GM23338 (cell line): ENCODE data around the gene CACNA1H.

ENCODE experiments used
- CTCF ChIP-seq, 2 experiments: fragments of 200-600 bp in 1 of 2; sonication (generic) in 1 of 2; conservative IDR thresholded peaks; 2 replicates each; pipeline versions ENCODE4 v1.5.1 to v1.6.1; 2016 to 2017; ENCODE audit warnings: antibody characterized with exemption in 2 of 2, low read depth in 2 of 2, mild to moderate bottlenecking in 2 of 2, moderate library complexity in 1 of 2
- EZH2 ChIP-seq: fragments of 200-600 bp; sonication (generic); IDR thresholded peaks from one replicate; pipeline ENCODE4 v1.8.0; 2017; ENCODE audit warnings: antibody characterized with exemption, mild to moderate bottlenecking, low read depth; ENCODE audit not compliant: unreplicated experiment
- JUNB ChIP-seq: IDR thresholded peaks from one replicate; pipeline ENCODE4 v1.6.1; 2016; ENCODE audit warnings: antibody characterized with exemption; ENCODE audit not compliant: unreplicated experiment
- NANOG ChIP-seq: IDR thresholded peaks from 2 replicates; pipeline ENCODE4 v1.6.1; 2016; ENCODE audit warnings: antibody characterized with exemption, borderline replicate concordance
- POLR2AphosphoS5 ChIP-seq: IDR thresholded peaks from 2 replicates; pipeline ENCODE4 v1.6.1; 2016; ENCODE audit warnings: antibody characterized with exemption, low read depth
- STAT1 ChIP-seq: IDR thresholded peaks from one replicate; pipeline ENCODE4 v1.6.1; 2016; ENCODE audit warnings: antibody characterized with exemption; ENCODE audit not compliant: unreplicated experiment
- ZNF114 ChIP-seq: fragments of 250-450 bp; sonication (Bioruptor Pico); IDR thresholded peaks from 2 replicates; pipeline ENCODE4 v1.5.0; 2020; ENCODE audit warnings: mild to moderate bottlenecking, moderate library complexity
- TF ChIP-seq, protein P1 (sequence below): IDR thresholded peaks from one replicate; pipeline ENCODE4 v1.6.1; 2018; ENCODE audit warnings: antibody characterized with exemption; ENCODE audit not compliant: unreplicated experiment

DNA sequence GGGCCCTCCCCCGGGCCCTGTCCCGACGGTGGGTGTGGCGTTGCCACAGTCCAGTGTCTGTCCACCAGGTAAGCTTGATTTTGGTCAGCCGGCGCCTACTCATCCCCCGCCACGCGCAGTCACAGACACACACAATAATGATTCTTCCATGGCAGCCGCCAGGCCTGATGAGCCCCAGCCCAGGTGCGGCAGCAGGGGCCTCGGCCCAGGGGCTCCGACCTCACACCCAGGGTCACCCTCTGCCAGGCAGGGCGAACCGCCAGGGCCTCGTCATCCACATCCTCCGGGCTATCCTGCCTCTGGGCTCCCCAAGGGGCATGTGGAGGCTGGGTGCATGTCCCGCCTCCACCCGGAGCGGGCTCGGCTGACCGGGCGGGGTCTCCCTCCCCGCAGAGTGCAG, 64.6 kb downstream of the CACNA1H start:
- TF ChIP-seq STAT1 (no peak), CTCF (conservative IDR thresholded peaks at IDR 0.05; ENCODE audit: low read depth in 2 of 2) (no peak), POLR2AphosphoS5 (no peak), NANOG (no peak), ZNF114 (CRISPR knock-in tag) (no peak), EZH2 (no peak), JUNB (no peak)
- TF ChIP-seq, protein P1, sequence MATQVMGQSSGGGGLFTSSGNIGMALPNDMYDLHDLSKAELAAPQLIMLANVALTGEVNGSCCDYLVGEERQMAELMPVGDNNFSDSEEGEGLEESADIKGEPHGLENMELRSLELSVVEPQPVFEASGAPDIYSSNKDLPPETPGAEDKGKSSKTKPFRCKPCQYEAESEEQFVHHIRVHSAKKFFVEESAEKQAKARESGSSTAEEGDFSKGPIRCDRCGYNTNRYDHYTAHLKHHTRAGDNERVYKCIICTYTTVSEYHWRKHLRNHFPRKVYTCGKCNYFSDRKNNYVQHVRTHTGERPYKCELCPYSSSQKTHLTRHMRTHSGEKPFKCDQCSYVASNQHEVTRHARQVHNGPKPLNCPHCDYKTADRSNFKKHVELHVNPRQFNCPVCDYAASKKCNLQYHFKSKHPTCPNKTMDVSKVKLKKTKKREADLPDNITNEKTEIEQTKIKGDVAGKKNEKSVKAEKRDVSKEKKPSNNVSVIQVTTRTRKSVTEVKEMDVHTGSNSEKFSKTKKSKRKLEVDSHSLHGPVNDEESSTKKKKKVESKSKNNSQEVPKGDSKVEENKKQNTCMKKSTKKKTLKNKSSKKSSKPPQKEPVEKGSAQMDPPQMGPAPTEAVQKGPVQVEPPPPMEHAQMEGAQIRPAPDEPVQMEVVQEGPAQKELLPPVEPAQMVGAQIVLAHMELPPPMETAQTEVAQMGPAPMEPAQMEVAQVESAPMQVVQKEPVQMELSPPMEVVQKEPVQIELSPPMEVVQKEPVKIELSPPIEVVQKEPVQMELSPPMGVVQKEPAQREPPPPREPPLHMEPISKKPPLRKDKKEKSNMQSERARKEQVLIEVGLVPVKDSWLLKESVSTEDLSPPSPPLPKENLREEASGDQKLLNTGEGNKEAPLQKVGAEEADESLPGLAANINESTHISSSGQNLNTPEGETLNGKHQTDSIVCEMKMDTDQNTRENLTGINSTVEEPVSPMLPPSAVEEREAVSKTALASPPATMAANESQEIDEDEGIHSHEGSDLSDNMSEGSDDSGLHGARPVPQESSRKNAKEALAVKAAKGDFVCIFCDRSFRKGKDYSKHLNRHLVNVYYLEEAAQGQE = no peak
